Upper lobe of right lung (tissue), 1 donor: Measurements from ENCODE around the gene SLC12A6. TPM values are rescaled to one million over a fixed set of nuclear protein-coding genes. Genes with fewer than 3 reads are reported as not detected.
"Not testable (repeated sequence)": the region's sequence is repeated elsewhere in the genome, so short reads cannot be mapped to it uniquely, and the experiment has no call there.

Experiments
- ATAC-seq: fragments of 200-7000 bp; cut with Tn5 transposase; one replicate; pipeline ENCODE4 v1.9.1; 2020; ENCODE audit warnings: mild to moderate bottlenecking, moderate library complexity
- DNase-seq: peaks from one replicate; pipeline ENCODE4 v3.0.0-alpha.2; 2020
- H3K27ac ChIP-seq: fragments of 200-600 bp; one replicate; pipeline ENCODE4 v1.8.0; 2022
- H3K27me3 ChIP-seq: fragments of 200-600 bp; one replicate; pipeline ENCODE4 v1.8.0; 2022; ENCODE audit warnings: mild to moderate bottlenecking
- H3K36me3 ChIP-seq: fragments of 200-600 bp; one replicate; pipeline ENCODE4 v1.8.0; 2022
- H3K4me1 ChIP-seq: fragments of 200-600 bp; one replicate; pipeline ENCODE4 v1.8.0; 2022
- H3K4me3 ChIP-seq: fragments of 200-600 bp; one replicate; pipeline ENCODE4 v1.8.0; 2022; ENCODE audit warnings: mild to moderate bottlenecking
- H3K9me3 ChIP-seq: fragments of 200-600 bp; one replicate; pipeline ENCODE4 v1.8.0; 2022
- CTCF ChIP-seq: fragments of 200-600 bp; IDR thresholded peaks from one replicate; pipeline ENCODE4 v1.8.0; 2022; ENCODE audit warnings: antibody characterized with exemption
- intact Hi-C: fragments of 100-400 bp; cut with DNase I; formaldehyde crosslinking; loops from one replicate; pipeline ENCODE4 v1.11.0; 2022
- total RNA-seq: library from RNA; stranded (reverse); fragmentation: NEBNext Ultra II Directional; extraction: Animal tissue kit (Norgen Biotek cat#: 25700); gene quantifications from one replicate; pipeline ENCODE4 v1.2.1, GENCODE V29; 2021
- donor health status: DM: no; HTN: yes; CAD: no; lungs with severe emphysema.

Gene SLC12A6
- total RNA-seq, 1 donor from 2014 or later: 44.9 TPM

- H3K36me3 ChIP-seq: peaks cover 6% of the 10 kb centered on the region
Observed at GRCh38 chr15:34353627-34354026, 16.0 kb upstream of the SLC12A6 start.

GRCh38 chr15:34352996-34353395, 15.4 kb upstream of the SLC12A6 start:
- ATAC-seq, H3K27me3 ChIP-seq, intact Hi-C loops, H3K27ac ChIP-seq, H3K9me3 ChIP-seq, H3K4me3 ChIP-seq, H3K4me1 ChIP-seq, H3K36me3 ChIP-seq: not testable (repeated sequence)
- DNase-seq: peak; percentile 33

More at GRCh38 chr15:34353627-34354026, 16.0 kb upstream of the SLC12A6 start:
- intact Hi-C loops: no loop called here
- TF ChIP-seq CTCF: no peak
- ATAC-seq: no peak
- Histone ChIP-seq H3K9me3 (no peaks in the 10 kb centered on the region), H3K27me3 (no peaks in the 10 kb centered on the region), H3K4me3 (no peak overlapping the region), H3K4me1 (no peaks in the 10 kb centered on the region), H3K27ac (no peak overlapping the region)
- DNase-seq: peak; percentile 16

- ATAC-seq (no peak), DNase-seq (no peak)
- Histone ChIP-seq H3K27me3 (no peaks in the 10 kb centered on the region), H3K4me1 (no peaks in the 10 kb centered on the region), H3K9me3 (no peaks in the 10 kb centered on the region), H3K27ac (no peak overlapping the region), H3K36me3 (no peaks in the 10 kb centered on the region), H3K4me3 (no peak overlapping the region)
- intact Hi-C loops: no loop called here
- TF ChIP-seq CTCF: no peak
Observed at GRCh38 chr15:34349769-34350168, 12.2 kb upstream of the SLC12A6 start.

GRCh38 chr15:34348735-34349300, 11.2 kb upstream of the SLC12A6 start:
- no peak for DNase-seq
- intact Hi-C loops: no loop called here

GRCh38 chr15:34347951-34348638, 10.5 kb upstream of the SLC12A6 start:
- no peaks in the 10 kb centered on the region for H3K4me1 ChIP-seq
- H3K9me3 ChIP-seq: no peaks in the 10 kb centered on the region
- H3K4me3 ChIP-seq: no peak overlapping the region
- intact Hi-C loops: no loop called here
- ATAC-seq: no peak
- peak; percentile 56 for DNase-seq
- H3K36me3 ChIP-seq: no peaks in the 10 kb centered on the region
- no peak overlapping the region for H3K27ac ChIP-seq
- TF ChIP-seq CTCF: no peak
- no peaks in the 10 kb centered on the region for H3K27me3 ChIP-seq

More at GRCh38 chr15:34348735-34349300, 11.2 kb upstream of the SLC12A6 start:
- H3K9me3 ChIP-seq: no peaks in the 10 kb centered on the region
- ATAC-seq: no peak
- H3K27me3 ChIP-seq: no peaks in the 10 kb centered on the region
- no peak for TF ChIP-seq CTCF
- no peaks in the 10 kb centered on the region for H3K4me1 ChIP-seq
- H3K36me3 ChIP-seq: no peaks in the 10 kb centered on the region
- H3K4me3 ChIP-seq: no peak overlapping the region
- H3K27ac ChIP-seq: no peak overlapping the region

- peak within 1 kb of the TSS; percentile 82 for H3K4me3 ChIP-seq
- peak; percentile 99 for TF ChIP-seq CTCF
- peak; percentile 99 for ATAC-seq
- H3K4me1 ChIP-seq: peaks cover 6% of the 10 kb centered on the region
- intact Hi-C loops: no loop called here
- H3K27me3 ChIP-seq: no peaks in the 10 kb centered on the region
- H3K27ac ChIP-seq: peak within 1 kb of the TSS; percentile 85
- H3K9me3 ChIP-seq: no peaks in the 10 kb centered on the region
- peaks cover 31% of the 10 kb centered on the region for H3K36me3 ChIP-seq
- peak; percentile 94 for DNase-seq
Observed at GRCh38 chr15:34342737-34343575, 5.4 kb upstream of the SLC12A6 start, which contains the start of the genes NOP10 and NUTM1. Gene NOP10 (minus strand): TSS chr15:34343136. CDS start chr15:34343073, 63 bp downstream. Gene NUTM1 (plus strand): TSS chr15:34343315. CDS start chr15:34343697, 382 bp downstream.

- H3K4me1 ChIP-seq, H3K27me3 ChIP-seq, intact Hi-C loops, H3K9me3 ChIP-seq, ATAC-seq: not testable (repeated sequence)
- Histone ChIP-seq H3K36me3 (peaks cover 31% of the 10 kb centered on the region), H3K4me3 (peak overlapping the region; percentile 82), H3K27ac (peak overlapping the region; percentile 85)
- DNase-seq: peak; percentile 57
Observed at GRCh38 chr15:34342213-34342736, 4.7 kb upstream of the SLC12A6 start.
